Pancreas (tissue), 10 donors: ENCODE measurements around the gene TIPIN. TPM values are rescaled to one million over a fixed set of nuclear protein-coding genes. Genes with fewer than 3 reads are reported as not detected.

Experiments
- ATAC-seq, 4 donors: fragments of 200-7000 bp; cut with Tn5 transposase; one replicate each; pipeline versions ENCODE4 v1.8.0 to v1.9.1; 2020; ENCODE audit warnings: mild to moderate bottlenecking in 4 of 4, moderate library complexity in 4 of 4
- DNase-seq, 6 donors: peaks; one replicate each; pipeline ENCODE4 v3.0.0-alpha.2; 2020
- FAIRE-seq: peaks from 2 replicates; lab custom pipeline; 2012; peaks lifted over from hg19 to GRCh38; lab: Jason Lieb, UNC
- H3K27ac ChIP-seq, 4 donors: fragments of 200-600 bp; sonication (generic); 1 replicate in 3 of 4; 2 replicates in 1 of 4; pipeline versions ENCODE4 v1.5.0 to v1.8.0; 2020
- H3K27me3 ChIP-seq, 4 donors: fragments of 200-600 bp; one replicate each; pipeline ENCODE4 v1.8.0; 2021
- H3K36me3 ChIP-seq, 3 donors: fragments of 200-600 bp; sonication (generic) in 1 of 3; one replicate each; pipeline versions ENCODE4 v1.5.0 to v1.8.0; 2020 to 2021
- H3K4me1 ChIP-seq, 3 donors: fragments of 200-600 bp; one replicate each; pipeline ENCODE4 v1.8.0; 2021
- H3K4me3 ChIP-seq, 4 donors: fragments of 200-600 bp; sonication (generic) in 2 of 4; one replicate each; pipeline versions ENCODE4 v1.5.0 to v1.8.0; 2020 to 2021
- H3K9me3 ChIP-seq, 4 donors: fragments of 200-600 bp; one replicate each; pipeline ENCODE4 v1.8.0; 2021
- WGBS, 2 donors: extraction: QIAGEN DNeasy Blood & Tissue Kit; methylation state at CpG; one replicate each; pipeline ENCODE4 v1.1.7; 2013; 5-methylcytosine and 5-hydroxymethylcytosine counted together
- intact Hi-C, 3 donors: fragments of 100-400 bp; cut with DNase I; formaldehyde crosslinking; loops; one replicate each; pipeline versions ENCODE4 v1.11.1 to v1.14.2; 2022
- polyA plus RNA-seq, 2 donors: library from polyadenylated mRNA; stranded (reverse); fragments of 200-250 nt; gene quantifications; one replicate each; pipeline ENCODE4 v1.2.3, GENCODE V29; 2013
- total RNA-seq, 6 donors: library from RNA; stranded (reverse); fragmentation: NEBNext Ultra II Directional in 4 of 6; extraction: Animal tissue kit (Norgen Biotek cat#: 25700) in 4 of 6; gene quantifications; one replicate each; pipeline versions ENCODE4 v1.2.1 to v1.2.4, GENCODE V29; 2021 to 2023
- TF ChIP-seq, protein P1 (sequence below), 4 donors: fragments of 200-600 bp; sonication (generic) in 3 of 4; IDR thresholded peaks; one replicate each; pipeline versions ENCODE4 v1.5.0 to v1.8.0; 2021; ENCODE audit warnings: antibody characterized with exemption in 4 of 4
- donor health status: healthy with polysubstance abuse.
- donor health status: DM: no; HTN: no; CAD: no; lungs with moderate emphysema.
- donor health status: DM: no; HTN: no; CAD: no.
- donor health status: control.
- donor health status: control.
- donor health status: Bipolar disorder and iron deficiency.
- donor health status: DM: yes; HTN: yes; CAD: no.
- donor health status: DM: no; HTN: no; CAD: no.
- donor health status: DM: no; HTN: no; CAD: no.
- donor health status: DM: yes; HTN: yes; CAD: no.

The TIPIN gene
- total and polyA plus RNA-seq, 8 donors, result 2.5 to 5.2 (median 3.4) TPM

DNA sequence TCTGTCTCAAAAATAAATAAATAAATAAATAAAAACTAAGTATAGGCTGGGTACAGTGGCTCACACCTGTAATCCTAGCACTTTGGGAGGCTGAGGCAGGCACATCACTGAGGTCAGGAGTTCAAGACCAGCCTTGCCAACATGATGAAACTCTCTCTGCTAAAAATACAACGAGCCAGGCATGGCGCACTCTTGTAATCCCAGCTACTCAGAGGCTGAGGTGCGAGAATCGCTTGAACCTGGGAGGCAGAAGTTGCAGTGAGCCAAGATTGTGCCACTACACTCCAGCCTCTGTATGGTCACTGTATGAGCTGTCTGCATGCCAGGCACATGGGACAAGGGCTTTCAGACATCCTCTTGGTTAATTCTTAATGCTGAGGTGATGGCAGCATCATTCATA lies 28.7 kb downstream of the TIPIN start:
- intact Hi-C loops, result no loop called here
- ATAC-seq (no peak), DNase-seq (no peak), FAIRE-seq (no peak)
- H3K9me3 ChIP-seq, result no peaks in the 10 kb centered on the region
- TF ChIP-seq, protein P1, sequence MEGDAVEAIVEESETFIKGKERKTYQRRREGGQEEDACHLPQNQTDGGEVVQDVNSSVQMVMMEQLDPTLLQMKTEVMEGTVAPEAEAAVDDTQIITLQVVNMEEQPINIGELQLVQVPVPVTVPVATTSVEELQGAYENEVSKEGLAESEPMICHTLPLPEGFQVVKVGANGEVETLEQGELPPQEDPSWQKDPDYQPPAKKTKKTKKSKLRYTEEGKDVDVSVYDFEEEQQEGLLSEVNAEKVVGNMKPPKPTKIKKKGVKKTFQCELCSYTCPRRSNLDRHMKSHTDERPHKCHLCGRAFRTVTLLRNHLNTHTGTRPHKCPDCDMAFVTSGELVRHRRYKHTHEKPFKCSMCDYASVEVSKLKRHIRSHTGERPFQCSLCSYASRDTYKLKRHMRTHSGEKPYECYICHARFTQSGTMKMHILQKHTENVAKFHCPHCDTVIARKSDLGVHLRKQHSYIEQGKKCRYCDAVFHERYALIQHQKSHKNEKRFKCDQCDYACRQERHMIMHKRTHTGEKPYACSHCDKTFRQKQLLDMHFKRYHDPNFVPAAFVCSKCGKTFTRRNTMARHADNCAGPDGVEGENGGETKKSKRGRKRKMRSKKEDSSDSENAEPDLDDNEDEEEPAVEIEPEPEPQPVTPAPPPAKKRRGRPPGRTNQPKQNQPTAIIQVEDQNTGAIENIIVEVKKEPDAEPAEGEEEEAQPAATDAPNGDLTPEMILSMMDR (IDR thresholded peaks at IDR 0.05), result no peak
- H3K4me3 ChIP-seq, result no peak overlapping the region
- peaks cover 3 to 63% (median 30%) of the 10 kb centered on the region in 3 donors for H3K36me3 ChIP-seq
- H3K27ac ChIP-seq, result no peak overlapping the region
- no peaks in the 10 kb centered on the region for H3K4me1 ChIP-seq
- WGBS, 2 donors, result 93 to 98% methylated on average over 4 of the region's 4 CpGs
- no peaks in the 10 kb centered on the region for H3K27me3 ChIP-seq

- H3K27me3 ChIP-seq, result no peaks in the 10 kb centered on the region
- H3K36me3 ChIP-seq, result peaks cover 3 to 67% (median 25%) of the 10 kb centered on the region in 3 donors
- ATAC-seq (no peak), FAIRE-seq (no peak), DNase-seq (no peak)
- no peaks in the 10 kb centered on the region for H3K9me3 ChIP-seq
- intact Hi-C loops, result no loop called here
- 91 to 94% methylated on average over 11 of the region's 11 CpGs for WGBS, 2 donors
- H3K4me3 ChIP-seq, result no peak overlapping the region
- no peaks in the 10 kb centered on the region for H3K4me1 ChIP-seq
- H3K27ac ChIP-seq, result no peak overlapping the region
- TF ChIP-seq, protein P1 (IDR thresholded peaks at IDR 0.05), result no peak
Observed at GRCh38 chr15:66326051-66326450, 30.4 kb downstream of the TIPIN start.

DNA sequence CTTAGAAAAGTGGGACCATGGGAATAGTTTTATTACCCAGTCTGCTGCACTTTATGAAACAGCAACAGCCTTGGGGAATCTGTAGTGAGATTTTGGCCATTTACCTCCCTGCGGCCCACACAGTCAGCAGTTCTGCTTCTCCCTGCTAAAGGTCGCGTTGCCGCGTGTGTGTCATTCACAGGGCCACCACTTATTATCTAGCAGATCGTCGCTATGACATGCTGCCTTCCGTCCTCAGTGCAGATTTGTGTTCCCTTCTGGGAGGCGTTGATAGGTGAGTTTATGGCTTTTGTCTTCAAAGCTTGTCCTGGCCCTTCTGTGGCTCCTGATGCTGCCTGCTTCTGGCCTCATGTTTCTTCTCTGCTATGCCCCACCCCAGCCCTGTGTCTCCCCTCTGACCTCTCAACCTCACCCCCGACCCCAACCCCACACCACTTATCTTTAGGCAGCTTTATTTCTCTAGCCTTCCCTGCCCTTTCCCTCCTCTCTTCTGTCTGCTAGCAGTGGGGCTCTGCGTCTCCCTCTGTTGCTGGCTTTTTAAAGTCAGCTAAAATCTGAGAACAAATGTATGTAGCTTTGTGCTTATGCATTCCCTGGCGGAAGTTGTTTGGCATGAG lies 33.1 kb downstream of the TIPIN start:
- no peaks in the 10 kb centered on the region for H3K4me1 ChIP-seq
- ATAC-seq, result no peak
- no peak overlapping the region for H3K4me3 ChIP-seq
- H3K27ac ChIP-seq, result no peak overlapping the region
- WGBS, 2 donors, result 86 to 87% methylated on average over 12 of the region's 12 CpGs
- H3K9me3 ChIP-seq, result no peaks in the 10 kb centered on the region
- TF ChIP-seq, protein P1 (IDR thresholded peaks at IDR 0.05), result no peak
- no peaks in the 10 kb centered on the region for H3K27me3 ChIP-seq
- FAIRE-seq, result no peak
- H3K36me3 ChIP-seq, result peaks cover 3 to 71% (median 14%) of the 10 kb centered on the region in 3 donors
- DNase-seq, result no peak
- intact Hi-C loops, result no loop called here

DNA sequence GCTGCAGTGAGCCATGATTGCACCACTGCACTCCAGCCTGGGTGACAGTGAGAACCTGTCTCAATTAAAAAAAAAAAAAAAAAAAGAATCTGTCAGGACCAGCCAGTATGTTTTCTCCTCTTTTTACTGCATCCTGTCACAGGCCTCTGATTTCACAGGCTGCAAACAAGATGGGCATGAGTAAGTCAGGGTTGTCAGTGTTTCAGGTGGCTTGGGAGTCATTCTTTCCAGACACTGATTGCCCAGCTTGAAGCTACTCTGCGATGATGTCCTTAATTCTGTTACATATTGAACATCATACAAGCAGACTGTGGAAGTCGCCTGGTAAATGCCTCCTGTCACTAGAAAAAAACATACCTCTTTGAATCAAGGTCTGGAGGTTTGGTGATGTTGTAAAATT lies 44.3 kb downstream of the TIPIN start:
- Histone ChIP-seq H3K36me3 (peaks cover 0 to 22% (median 10%) of the 10 kb centered on the region in 3 donors), H3K27ac (no peak overlapping the region), H3K27me3 (no peaks in the 10 kb centered on the region), H3K4me1 (no peaks in the 10 kb centered on the region), H3K9me3 (no peaks in the 10 kb centered on the region), H3K4me3 (no peak overlapping the region)
- 94 to 100% methylated on average over 2 of the region's 2 CpGs for WGBS, 2 donors
- ATAC-seq (no peak), FAIRE-seq (no peak), DNase-seq (no peak)
- intact Hi-C loops, result no loop called here
- TF ChIP-seq, protein P1 (IDR thresholded peaks at IDR 0.05), result no peak

GRCh38 chr15:66310786-66311185 lies 45.7 kb downstream of the TIPIN start:
- Histone ChIP-seq H3K36me3 (peaks cover 0 to 20% (median 10%) of the 10 kb centered on the region in 3 donors), H3K4me1 (no peaks in the 10 kb centered on the region), H3K4me3 (no peak overlapping the region), H3K27ac (no peak overlapping the region), H3K27me3 (no peaks in the 10 kb centered on the region), H3K9me3 (no peaks in the 10 kb centered on the region)
- intact Hi-C loops, result no loop called here
- TF ChIP-seq, protein P1 (IDR thresholded peaks at IDR 0.05), result no peak
- 92 to 98% methylated on average over 2 of the region's 2 CpGs for WGBS, 2 donors
- no peak for ATAC-seq
- no peak for DNase-seq
- FAIRE-seq, result no peak
